Loucy (cell line): ENCODE measurements around the gene COL25A1.

Experiments used
- EZH2phosphoT487 ChIP-seq: fragments of 200-600 bp; IDR thresholded peaks from 2 replicates; pipeline ENCODE4 v1.6.1; 2018; ENCODE audit warnings: antibody characterized with exemption, mild to moderate bottlenecking, moderate library complexity, borderline replicate concordance
- TF ChIP-seq, protein P1 (sequence below): fragments of 200-600 bp; sonication (generic); conservative IDR thresholded peaks from 2 replicates; pipeline ENCODE4 v1.5.1; 2014; ENCODE audit warnings: mild to moderate bottlenecking, antibody characterized with exemption, low read length

- TF ChIP-seq, protein P1, sequence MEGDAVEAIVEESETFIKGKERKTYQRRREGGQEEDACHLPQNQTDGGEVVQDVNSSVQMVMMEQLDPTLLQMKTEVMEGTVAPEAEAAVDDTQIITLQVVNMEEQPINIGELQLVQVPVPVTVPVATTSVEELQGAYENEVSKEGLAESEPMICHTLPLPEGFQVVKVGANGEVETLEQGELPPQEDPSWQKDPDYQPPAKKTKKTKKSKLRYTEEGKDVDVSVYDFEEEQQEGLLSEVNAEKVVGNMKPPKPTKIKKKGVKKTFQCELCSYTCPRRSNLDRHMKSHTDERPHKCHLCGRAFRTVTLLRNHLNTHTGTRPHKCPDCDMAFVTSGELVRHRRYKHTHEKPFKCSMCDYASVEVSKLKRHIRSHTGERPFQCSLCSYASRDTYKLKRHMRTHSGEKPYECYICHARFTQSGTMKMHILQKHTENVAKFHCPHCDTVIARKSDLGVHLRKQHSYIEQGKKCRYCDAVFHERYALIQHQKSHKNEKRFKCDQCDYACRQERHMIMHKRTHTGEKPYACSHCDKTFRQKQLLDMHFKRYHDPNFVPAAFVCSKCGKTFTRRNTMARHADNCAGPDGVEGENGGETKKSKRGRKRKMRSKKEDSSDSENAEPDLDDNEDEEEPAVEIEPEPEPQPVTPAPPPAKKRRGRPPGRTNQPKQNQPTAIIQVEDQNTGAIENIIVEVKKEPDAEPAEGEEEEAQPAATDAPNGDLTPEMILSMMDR = no peak
- TF ChIP-seq EZH2phosphoT487 = no peak
These were observed 539.2 kb downstream of the COL25A1 start for GRCh38 chr4:108763226-108763593.
